GM18867 (cell line): Measurements from ENCODE around the gene PAPPA2.
"Not testable (repeated sequence)": the region's sequence is repeated elsewhere in the genome, so short reads cannot be mapped to it uniquely, and the experiment has no call there.

ENCODE experiments used
- ATAC-seq: cut with Tn5 transposase; IDR thresholded peaks from one replicate; pipeline ENCODE4 v1.9.1; 2021; ENCODE audit warnings: mild to moderate bottlenecking, moderate library complexity; ENCODE audit not compliant: unreplicated experiment

The PAPPA2 gene

GRCh38 chr1:176551146-176551545 is 88.2 kb downstream of the PAPPA2 start:
- ATAC-seq, result no peak

- ATAC-seq, result no peak
Observed at GRCh38 chr1:176552217-176552991, 89.4 kb downstream of the PAPPA2 start.

GRCh38 chr1:176552999-176553398 is 90.0 kb downstream of the PAPPA2 start:
- ATAC-seq, result no peak

DNA sequence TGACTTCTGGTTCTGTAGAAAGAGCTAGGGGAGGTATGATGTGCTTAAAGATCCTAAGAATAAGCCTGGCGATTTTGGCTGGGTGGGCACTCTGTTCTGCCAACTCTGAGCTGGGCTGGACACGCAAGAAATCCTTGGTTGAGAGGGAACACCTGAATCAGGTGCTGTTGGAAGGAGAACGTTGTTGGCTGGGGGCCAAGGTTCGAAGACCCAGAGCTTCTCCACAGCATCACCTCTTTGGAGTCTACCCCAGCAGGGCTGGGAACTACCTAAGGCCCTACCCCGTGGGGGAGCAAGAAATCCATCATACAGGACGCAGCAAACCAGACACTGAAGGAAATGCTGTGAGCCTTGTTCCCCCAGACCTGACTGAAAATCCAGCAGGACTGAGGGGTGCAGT is 93.3 kb downstream of the PAPPA2 start:
- ATAC-seq, result no peak

GRCh38 chr1:176557543-176558258 is 94.7 kb downstream of the PAPPA2 start:
- no peak for ATAC-seq

GRCh38 chr1:176558561-176558960 is 95.6 kb downstream of the PAPPA2 start:
- ATAC-seq, result no peak

GRCh38 chr1:176559474-176559873 is 96.5 kb downstream of the PAPPA2 start:
- no peak for ATAC-seq

DNA sequence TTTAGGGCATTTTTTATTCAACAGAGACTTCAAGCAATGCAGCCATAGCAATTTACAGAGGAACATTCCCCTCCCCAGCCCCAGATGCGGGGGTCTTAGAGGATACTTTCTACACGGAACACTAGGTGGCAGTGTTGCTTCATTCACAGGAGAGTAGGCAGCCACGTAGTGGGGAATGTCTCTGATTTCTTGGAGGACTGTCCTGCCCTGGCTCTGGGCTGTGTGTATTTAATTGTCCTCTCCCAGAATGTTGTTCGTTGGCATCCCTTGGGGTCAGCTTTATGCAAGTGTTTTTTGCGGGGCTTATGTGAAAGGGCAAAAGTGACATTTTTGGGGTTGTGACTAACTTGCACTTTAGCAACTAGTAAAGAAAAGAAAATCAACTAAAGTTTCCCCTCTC is 96.9 kb downstream of the PAPPA2 start:
- peak; percentile 84 for ATAC-seq

DNA sequence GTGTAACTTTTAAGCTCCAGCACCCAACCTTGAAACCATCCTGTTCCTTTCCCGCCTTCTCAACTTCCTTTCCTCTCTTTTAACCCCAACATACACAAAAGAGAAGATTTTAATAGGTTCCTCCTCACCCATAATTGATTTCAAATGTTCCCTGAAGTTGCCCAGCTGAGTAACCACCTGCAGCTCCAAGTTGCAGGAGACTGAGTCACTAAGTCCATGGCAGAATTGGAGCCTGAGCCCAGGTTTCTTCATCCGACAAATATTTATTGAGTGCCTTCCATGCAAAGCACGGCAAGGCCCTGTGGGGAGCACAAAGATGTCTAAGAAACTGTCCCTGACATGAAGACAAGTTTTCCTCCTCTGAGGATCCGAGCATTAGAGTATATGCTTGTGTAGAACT is 97.7 kb downstream of the PAPPA2 start:
- ATAC-seq, result no peak

DNA sequence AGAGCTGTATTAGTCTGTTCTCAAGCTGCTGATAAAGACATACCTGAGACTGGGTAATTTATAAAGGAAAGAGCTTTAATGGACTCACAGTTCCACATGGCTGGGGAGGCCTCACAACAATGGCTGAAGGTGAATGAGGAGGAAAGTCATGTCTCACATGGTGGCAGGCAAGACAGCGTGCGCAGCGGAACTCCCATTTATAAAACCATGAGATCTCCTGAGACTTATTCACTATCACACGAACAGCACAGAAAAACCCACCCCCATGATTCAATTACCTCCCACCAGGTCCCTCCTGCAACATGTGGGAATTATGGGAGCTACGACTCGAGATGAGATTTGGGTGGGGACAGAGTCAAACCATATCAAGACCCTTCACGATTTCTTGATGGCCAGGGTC is 98.8 kb downstream of the PAPPA2 start:
- not testable (repeated sequence) for ATAC-seq

DNA sequence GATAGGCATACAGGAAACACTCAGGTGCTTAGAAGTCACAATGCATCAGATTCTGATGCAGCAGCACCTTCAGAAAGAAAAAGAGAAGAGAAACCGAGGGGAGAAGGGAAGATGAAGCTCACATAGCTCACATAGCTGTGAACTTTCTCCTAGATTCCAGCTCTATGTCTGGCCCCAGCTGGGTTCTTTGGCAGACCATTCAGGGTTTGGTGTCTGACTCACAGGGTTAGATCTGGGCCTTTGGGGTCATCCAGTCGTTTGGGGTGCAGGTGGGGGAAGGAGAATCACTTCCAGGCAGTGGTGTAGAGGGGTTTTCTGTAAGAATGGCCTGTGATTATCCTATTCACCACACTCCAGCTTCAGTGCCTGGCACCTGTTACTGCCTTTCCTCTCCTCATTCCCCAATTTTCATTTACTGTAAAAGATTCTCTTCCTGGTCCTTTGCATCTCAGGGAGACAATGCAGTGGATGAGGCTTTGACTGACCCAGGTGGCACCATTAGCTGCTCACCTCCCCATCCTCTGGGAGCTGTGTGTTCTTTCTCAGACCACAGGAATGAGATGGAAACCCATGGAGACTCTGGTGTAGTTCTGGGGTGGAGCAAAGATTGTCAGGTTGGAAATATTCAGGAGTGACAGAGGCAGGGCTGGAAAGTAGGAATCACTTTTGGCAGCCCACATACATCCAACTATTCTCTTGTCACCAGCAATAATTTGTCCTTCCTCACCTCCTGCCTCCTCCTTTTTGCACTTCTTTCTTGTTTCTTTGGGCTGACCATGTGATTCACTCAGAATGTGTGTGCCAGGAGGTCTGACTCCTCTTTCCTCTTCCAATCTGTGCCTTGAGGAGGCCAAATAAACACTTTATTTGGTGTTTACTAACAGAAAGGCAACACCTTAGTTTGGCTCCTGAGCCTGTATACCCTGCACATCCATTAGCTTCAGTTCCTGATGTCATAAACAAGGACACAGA is 103.3 kb downstream of the PAPPA2 start:
- no peak for ATAC-seq

GRCh38 chr1:176567190-176567794 is 104.3 kb downstream of the PAPPA2 start:
- no peak for ATAC-seq

DNA sequence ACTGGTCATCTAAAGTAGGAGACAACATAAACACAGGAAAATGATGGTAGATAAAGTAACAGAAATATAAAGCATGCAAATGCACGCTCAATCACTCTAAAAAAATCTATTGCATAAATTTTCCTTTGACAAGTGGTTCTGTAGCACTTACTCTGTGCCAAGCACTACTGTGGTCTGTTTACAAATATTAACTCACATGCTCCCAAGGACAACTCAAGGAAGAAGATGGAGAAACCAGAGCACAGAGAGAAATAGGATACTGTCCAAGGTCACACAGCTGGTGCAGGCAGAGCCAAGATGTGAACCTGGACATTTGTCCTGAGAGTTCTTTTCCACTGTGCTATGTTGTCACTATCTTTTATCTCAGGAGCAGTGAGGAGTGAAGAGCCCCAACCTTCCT is 105.2 kb downstream of the PAPPA2 start:
- ATAC-seq, result no peak

GRCh38 chr1:176574756-176575155 is 111.8 kb downstream of the PAPPA2 start:
- ATAC-seq, result no peak

DNA sequence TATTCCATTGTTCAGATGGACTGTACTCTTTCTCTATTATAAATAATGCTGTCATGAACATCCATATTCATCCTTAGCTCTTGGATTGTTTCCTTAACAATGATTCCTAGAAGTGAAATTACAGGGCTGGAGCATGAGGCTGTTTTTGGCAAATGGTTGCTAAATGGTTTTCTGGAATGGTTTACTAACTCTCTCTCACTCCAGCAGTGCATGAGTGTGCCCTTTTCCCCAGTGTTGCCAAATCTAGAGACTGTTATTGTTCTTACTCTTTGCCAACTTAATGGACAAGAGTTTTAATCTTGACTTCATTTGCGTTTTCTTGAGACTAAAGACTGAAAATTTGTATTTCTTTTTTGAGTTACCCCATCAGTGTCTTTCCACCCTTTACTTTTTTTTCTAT is 113.0 kb downstream of the PAPPA2 start:
- ATAC-seq, result no peak

GRCh38 chr1:176576670-176577069 is 113.7 kb downstream of the PAPPA2 start:
- no peak for ATAC-seq

DNA sequence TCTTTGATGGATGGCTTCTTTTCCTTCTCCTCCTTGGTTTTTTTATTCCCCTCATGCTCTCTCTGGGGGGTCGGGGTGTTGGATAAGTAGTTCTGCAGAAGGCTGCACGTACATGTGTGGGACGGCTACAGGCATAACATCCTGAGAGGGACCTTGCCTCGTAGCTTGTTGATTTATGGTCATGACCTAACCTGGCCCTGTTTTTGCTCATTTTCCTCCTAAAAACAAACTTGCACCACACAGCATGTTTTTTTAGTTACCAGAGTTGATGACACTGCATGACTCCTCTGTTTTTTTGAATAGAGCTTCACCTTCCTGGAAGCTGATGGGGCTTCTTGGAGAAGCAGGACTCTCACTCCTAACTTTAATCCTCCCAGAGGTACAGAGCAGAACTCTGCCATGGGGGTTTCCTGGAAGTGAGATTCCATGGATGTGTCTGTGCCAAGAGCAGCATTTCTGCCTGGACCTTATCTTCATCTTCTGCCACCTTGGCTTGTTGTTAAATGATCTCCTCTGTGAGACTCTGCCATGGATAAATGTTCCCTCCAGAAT is 114.7 kb downstream of the PAPPA2 start:
- no peak for ATAC-seq

DNA sequence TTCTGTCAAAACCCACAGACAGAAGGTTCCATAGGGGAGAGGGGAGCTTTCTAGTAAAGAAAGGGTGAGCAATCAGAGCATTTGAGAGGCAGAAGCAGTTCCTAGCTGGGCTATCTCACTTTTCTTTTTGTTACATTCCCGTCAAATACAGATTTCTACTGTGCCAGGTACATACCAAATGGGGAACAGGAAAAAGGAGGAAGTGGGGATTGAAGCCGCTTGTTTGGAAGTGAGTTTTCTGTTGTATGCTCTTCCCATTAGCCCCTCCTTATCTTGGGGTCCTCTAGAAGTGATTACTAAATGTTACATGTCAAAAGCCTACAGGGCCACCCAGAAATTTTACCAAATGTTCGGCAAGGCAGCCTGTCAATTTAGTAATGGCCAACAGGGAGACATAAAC is 116.1 kb downstream of the PAPPA2 start:
- ATAC-seq, result no peak

DNA sequence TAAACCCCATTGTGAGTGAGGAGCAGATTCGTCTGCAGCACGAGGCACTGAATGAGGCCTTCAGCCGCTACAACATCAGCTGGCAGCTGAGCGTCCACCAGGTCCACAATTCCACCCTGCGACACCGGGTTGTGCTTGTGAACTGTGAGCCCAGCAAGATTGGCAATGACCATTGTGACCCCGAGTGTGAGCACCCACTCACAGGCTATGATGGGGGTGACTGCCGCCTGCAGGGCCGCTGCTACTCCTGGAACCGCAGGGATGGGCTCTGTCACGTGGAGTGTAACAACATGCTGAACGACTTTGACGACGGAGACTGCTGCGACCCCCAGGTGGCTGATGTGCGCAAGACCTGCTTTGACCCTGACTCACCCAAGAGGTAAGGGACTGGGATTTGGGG is 132.2 kb downstream of the PAPPA2 start:
- no peak for ATAC-seq

DNA sequence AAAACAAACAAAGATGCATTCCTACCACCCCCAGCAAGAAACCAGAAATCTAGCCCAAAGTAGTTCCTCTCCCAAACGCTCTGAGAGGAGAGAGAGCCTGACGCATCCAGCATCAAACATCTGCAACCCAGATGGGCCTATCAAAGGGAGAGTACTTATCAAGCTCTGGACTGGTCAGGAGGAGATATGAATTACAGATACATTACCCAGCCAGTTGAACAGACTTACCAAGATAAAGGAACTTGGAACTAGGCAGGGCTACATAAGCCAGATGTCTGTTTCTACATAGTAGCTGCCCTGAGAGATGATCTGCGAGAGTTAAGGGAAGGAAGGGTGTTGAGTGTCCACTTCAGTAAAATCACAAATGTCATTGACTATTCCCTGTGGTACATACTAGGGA is 138.4 kb downstream of the PAPPA2 start:
- no peak for ATAC-seq
